ENCODE measurements around the gene RARA.
"Not testable (repeated sequence)": the region's sequence is repeated elsewhere in the genome, so short reads cannot be mapped to it uniquely, and the experiment has no call there.

The RARA gene

DNA sequence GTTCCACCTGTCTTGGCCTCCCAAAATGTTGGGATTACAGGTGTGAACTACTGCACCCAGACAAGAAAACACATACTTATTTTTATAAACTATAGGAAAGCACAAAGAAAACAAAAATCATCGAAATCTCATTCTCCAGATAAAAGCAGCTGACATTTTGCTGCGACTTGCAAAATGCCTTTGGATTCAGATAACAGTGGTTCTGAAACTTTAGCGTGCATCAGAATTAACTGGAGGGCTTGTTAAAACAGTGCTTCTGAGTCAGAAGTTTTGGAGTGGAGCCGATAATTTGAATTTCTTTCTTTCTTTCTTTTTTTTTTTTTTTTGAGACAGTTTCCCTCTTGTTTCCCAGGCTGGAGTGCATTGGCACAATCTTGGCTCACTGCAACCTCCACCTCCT lies 73.3 kb downstream of the RARA start:
- no peak for DNase-seq

DNA sequence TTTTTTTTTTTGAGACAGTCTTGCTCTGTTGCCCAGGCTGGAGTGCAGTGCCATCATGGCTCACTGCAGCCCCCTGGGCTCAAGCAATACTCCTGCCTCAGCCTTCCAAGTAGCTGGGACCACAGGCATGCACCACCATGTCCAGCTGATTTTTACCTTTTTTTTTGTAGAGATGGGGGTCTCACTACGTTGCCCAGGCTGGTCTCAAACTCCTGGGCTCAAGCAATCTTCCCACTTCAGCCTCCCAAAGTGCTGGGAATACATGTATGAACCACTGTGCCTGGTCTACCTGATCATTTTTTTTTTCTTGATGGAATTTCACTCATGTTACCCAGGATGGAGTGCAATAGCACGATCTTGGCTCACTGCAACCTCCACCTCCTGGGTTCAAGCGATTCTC lies 77.6 kb downstream of the RARA start:
- not testable (repeated sequence) for DNase-seq

DNA sequence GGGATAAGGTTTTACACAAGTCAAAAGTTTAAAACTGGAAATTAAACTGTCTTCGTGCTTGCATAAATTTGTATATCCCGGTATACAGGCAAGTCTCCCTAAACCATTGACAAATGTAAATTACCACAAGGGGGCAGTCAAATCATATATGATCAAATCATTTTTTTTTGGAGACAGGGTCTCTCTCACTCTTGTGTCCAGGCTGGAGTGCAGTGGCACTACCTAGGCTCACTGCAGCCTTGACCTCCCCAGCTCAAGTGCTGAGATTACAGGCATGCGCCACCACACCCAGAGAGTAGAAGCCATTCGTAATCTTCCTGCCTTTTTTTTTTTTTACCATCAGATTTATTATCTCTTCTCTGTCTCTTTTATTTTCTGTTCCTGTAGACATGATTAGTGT lies 90.2 kb downstream of the RARA start:
- no peak for DNase-seq

DNA sequence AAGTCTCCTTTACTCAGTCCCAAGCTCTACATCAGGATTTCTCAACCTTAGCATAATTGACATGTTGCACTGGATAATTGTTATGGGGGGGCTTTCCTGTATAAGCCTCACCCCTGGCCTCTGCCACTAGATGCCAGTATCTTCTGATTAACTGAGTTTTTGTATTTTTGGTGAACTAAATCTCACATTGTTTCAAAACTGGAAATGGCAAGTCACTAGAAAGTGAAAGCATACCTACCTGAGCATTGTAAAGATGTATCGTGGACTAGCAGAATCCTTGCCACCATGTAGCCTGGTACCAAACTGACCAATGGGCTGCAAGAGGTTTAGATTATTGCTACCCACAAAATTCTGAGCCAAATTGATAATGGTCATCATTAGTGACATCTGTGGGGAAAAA lies 93.7 kb downstream of the RARA start:
- DNase-seq: no peak

DNA sequence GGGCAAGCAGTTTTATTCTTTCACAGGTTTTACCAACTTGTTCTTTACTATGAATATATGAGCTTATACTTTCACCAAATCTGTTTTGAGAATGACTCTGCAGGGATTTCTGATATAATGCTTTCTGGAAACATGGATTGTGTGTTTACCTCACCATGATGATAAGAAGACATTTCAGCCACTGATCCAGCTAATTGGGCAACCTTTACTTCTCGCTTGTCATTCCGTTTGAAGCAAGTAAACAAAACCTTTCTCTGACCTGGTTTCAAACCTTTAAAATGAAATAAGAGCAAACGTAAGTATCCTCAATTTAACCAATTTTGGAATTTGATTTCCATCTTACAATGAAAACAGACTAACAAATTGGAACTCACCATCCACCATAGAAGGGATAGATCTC lies 95.0 kb downstream of the RARA start:
- no peak for DNase-seq
